Upper lobe of left lung (tissue), 4 donors: ENCODE results near the gene OPRM1.

Source experiments
- POLR2A ChIP-seq, 4 donors: fragments of 450-650 bp; IDR thresholded peaks; one replicate each; pipeline ENCODE4 v1.5.1; 2016 to 2017; ENCODE audit warnings: antibody characterized with exemption in 4 of 4, mild to moderate bottlenecking in 2 of 4
- TF ChIP-seq, protein P1 (sequence below), 6 experiments: fragments of 450-650 bp in 4 of 6; fragments of 200-600 bp in 2 of 6; sonication (generic) in 2 of 6; IDR thresholded peaks; one replicate each; pipeline ENCODE4 v1.5.1; 2016 to 2019; ENCODE audit warnings: antibody characterized with exemption in 6 of 6

DNA sequence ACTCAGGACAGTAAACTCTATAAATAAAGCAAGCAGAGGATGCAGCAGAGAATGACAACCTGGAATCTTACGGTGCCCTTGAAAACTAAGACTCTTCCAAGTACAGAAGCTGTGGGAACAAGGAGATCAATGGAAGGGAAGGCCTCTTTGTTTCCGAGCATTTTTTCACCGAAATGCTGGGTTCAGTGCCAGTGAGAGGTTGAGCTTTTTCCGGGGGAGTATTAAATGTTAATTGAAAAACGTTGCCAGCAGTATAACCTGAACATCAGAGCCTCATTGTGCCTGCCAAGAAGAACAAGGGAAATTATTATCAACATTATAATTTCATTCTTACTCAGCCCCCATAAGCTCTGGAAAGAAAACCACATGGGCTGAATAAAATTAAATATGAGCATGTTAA lies 17.5 kb downstream of the OPRM1 start:
- no peak for TF ChIP-seq POLR2A (IDR thresholded peaks at IDR 0.05)
- TF ChIP-seq, protein P1, sequence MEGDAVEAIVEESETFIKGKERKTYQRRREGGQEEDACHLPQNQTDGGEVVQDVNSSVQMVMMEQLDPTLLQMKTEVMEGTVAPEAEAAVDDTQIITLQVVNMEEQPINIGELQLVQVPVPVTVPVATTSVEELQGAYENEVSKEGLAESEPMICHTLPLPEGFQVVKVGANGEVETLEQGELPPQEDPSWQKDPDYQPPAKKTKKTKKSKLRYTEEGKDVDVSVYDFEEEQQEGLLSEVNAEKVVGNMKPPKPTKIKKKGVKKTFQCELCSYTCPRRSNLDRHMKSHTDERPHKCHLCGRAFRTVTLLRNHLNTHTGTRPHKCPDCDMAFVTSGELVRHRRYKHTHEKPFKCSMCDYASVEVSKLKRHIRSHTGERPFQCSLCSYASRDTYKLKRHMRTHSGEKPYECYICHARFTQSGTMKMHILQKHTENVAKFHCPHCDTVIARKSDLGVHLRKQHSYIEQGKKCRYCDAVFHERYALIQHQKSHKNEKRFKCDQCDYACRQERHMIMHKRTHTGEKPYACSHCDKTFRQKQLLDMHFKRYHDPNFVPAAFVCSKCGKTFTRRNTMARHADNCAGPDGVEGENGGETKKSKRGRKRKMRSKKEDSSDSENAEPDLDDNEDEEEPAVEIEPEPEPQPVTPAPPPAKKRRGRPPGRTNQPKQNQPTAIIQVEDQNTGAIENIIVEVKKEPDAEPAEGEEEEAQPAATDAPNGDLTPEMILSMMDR (IDR thresholded peaks at IDR 0.05): no peak
